H1 (cell line): ENCODE results near the gene PROP1.
"Not testable (repeated sequence)": the region's sequence is repeated elsewhere in the genome, so short reads cannot be mapped to it uniquely, and the experiment has no call there.

Experiments
- BRCA1 ChIP-seq: IDR thresholded peaks from 2 replicates; pipeline ENCODE4 v1.6.1; 2012; ENCODE audit warnings: low read depth, low read length, improper control_type of control experiment
- CEBPB ChIP-seq: IDR thresholded peaks from 2 replicates; pipeline ENCODE4 v1.6.1; 2012; ENCODE audit warnings: low read depth, low read length
- EGR1 ChIP-seq: IDR thresholded peaks from 2 replicates; pipeline ENCODE4 v1.6.1; 2011; ENCODE audit warnings: low read depth, low read length, borderline replicate concordance
- EP300 ChIP-seq, 2 experiments: IDR thresholded peaks; 1 replicate in 1 of 2; 2 replicates in 1 of 2; pipeline ENCODE4 v1.6.1; 2011 to 2012; ENCODE audit warnings: low read depth in 2 of 2, low read length in 2 of 2, mild to moderate bottlenecking in 2 of 2, borderline replicate concordance in 1 of 2, inconsistent platforms in 1 of 2, moderate library complexity in 1 of 2
- GABPA ChIP-seq: IDR thresholded peaks from 2 replicates; pipeline ENCODE4 v1.6.1; 2011; ENCODE audit warnings: mild to moderate bottlenecking, low read length, moderate library complexity, borderline replicate concordance; ENCODE audit not compliant: insufficient read depth
- GTF2F1 ChIP-seq: IDR thresholded peaks from 2 replicates; pipeline ENCODE4 v1.6.1; 2012; ENCODE audit warnings: low read depth, low read length, improper control_type of control experiment, borderline replicate concordance
- JUN ChIP-seq: IDR thresholded peaks from 2 replicates; pipeline ENCODE4 v1.6.1; 2011; ENCODE audit warnings: low read depth, mild to moderate bottlenecking, improper control_type of control experiment, low read length
- POLR2AphosphoS5 ChIP-seq: IDR thresholded peaks from 2 replicates; pipeline ENCODE4 v1.6.1; 2011; ENCODE audit warnings: low read depth, low read length
- SP1 ChIP-seq: IDR thresholded peaks from 2 replicates; pipeline ENCODE4 v1.6.1; 2011; ENCODE audit warnings: low read depth, low read length
- TF ChIP-seq, protein P1 (sequence below), 3 experiments: IDR thresholded peaks; 1 replicate in 2 of 3; 2 replicates in 1 of 3; pipeline versions ENCODE4 v1.5.1 to v1.6.1; 2011; ENCODE audit warnings: low read length in 3 of 3, mild to moderate bottlenecking in 3 of 3, inconsistent platforms in 2 of 3, low read depth in 1 of 3, moderate library complexity in 1 of 3; ENCODE audit not compliant: insufficient read depth in 1 of 3; ENCODE audit errors: control extremely low read depth in 1 of 3

DNA sequence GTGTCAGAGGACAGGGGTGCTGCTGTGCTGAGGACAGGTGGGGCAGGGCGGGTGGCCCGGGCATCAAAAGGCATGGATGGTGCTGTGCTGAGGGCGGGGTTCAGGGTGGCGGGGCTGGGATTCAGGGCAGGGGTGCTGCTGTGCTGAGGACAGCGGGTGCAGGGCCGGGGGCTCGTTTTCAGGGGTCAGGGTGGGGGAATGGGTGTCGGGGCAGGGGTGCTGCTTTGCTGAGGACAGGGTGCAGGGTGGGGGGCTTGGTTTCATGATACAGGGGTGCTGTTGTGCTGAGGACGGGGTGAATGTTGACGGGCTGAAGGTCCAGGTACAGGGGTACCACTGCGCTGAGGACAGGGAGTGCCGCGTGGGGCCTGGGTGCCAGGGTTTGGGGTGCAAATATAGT lies 50.9 kb downstream of the PROP1 start:
- not testable (repeated sequence) for TF ChIP-seq CEBPB; JUN; POLR2AphosphoS5; EP300 (IDR thresholded peaks at IDR 0.05; ENCODE audit: borderline replicate concordance in 1 of 2, low read depth in 2 of 2, low read length in 2 of 2); GTF2F1; SP1; EGR1; BRCA1; GABPA
- TF ChIP-seq, protein P1, sequence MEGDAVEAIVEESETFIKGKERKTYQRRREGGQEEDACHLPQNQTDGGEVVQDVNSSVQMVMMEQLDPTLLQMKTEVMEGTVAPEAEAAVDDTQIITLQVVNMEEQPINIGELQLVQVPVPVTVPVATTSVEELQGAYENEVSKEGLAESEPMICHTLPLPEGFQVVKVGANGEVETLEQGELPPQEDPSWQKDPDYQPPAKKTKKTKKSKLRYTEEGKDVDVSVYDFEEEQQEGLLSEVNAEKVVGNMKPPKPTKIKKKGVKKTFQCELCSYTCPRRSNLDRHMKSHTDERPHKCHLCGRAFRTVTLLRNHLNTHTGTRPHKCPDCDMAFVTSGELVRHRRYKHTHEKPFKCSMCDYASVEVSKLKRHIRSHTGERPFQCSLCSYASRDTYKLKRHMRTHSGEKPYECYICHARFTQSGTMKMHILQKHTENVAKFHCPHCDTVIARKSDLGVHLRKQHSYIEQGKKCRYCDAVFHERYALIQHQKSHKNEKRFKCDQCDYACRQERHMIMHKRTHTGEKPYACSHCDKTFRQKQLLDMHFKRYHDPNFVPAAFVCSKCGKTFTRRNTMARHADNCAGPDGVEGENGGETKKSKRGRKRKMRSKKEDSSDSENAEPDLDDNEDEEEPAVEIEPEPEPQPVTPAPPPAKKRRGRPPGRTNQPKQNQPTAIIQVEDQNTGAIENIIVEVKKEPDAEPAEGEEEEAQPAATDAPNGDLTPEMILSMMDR (IDR thresholded peaks at IDR 0.05; ENCODE audit: control extremely low read depth in 1 of 3, insufficient read depth in 1 of 3, low read depth in 1 of 3, low read length in 3 of 3): not testable (repeated sequence)
